Osteoblast (primary cell): ENCODE data around the gene PRLR. TPM values are rescaled to one million over a fixed set of nuclear protein-coding genes. Genes with fewer than 3 reads are reported as not detected.

ENCODE experiments used
- DNase-seq: peaks from one replicate; pipeline ENCODE4 v3.0.0; 2011; ENCODE audit warnings: low spot score, mixed read lengths; ENCODE audit not compliant: insufficient read length; ENCODE audit errors: missing footprints
- H2AFZ ChIP-seq: 2 replicates; pipeline ENCODE4 v1.6.0; 2011; ENCODE audit warnings: mild to moderate bottlenecking, low read length
- H3K27ac ChIP-seq: 2 replicates; pipeline ENCODE4 v1.5.1; 2011; ENCODE audit warnings: mild to moderate bottlenecking, low read depth, low read length, moderate library complexity
- H3K27me3 ChIP-seq: 2 replicates; pipeline ENCODE4 v1.6.0; 2012; ENCODE audit warnings: mild to moderate bottlenecking, control low read depth, inconsistent platforms, low read length, moderate library complexity; ENCODE audit not compliant: insufficient read depth
- H3K36me3 ChIP-seq: 2 replicates; pipeline ENCODE4 v1.5.1; 2011; ENCODE audit warnings: mild to moderate bottlenecking, low read length, control low read depth, moderate library complexity; ENCODE audit not compliant: insufficient read depth
- H3K4me1 ChIP-seq: 2 replicates; pipeline ENCODE4 v1.5.1; 2011; ENCODE audit warnings: mild to moderate bottlenecking, low read length, control low read depth, moderate library complexity; ENCODE audit not compliant: insufficient read depth
- H3K4me2 ChIP-seq: 2 replicates; pipeline ENCODE4 v1.6.0; 2011; ENCODE audit warnings: mild to moderate bottlenecking, low read length; ENCODE audit not compliant: insufficient read depth
- H3K4me3 ChIP-seq: fragments of 200-600 bp; sonication (generic); 3 replicates; pipeline ENCODE4 v1.5.1; 2012; ENCODE audit warnings: mild to moderate bottlenecking, low read length, inconsistent platforms; ENCODE audit not compliant: insufficient read depth
- H3K79me2 ChIP-seq: 2 replicates; pipeline ENCODE4 v1.6.0; 2012; ENCODE audit warnings: mild to moderate bottlenecking, low read length, control low read depth, inconsistent platforms; ENCODE audit not compliant: insufficient read depth
- H3K9me3 ChIP-seq: 2 replicates; pipeline ENCODE4 v1.5.1; 2011; ENCODE audit warnings: low read depth, low read length, control low read depth
- H4K20me1 ChIP-seq: 2 replicates; pipeline ENCODE4 v1.6.0; 2012; ENCODE audit warnings: mild to moderate bottlenecking, low read length, control low read depth; ENCODE audit not compliant: insufficient read depth
- CTCF ChIP-seq: IDR thresholded peaks from 2 replicates; pipeline ENCODE4 v1.5.1; 2011; ENCODE audit warnings: mild to moderate bottlenecking, low read depth, low read length, moderate library complexity; ENCODE audit errors: extremely low read depth
- total RNA-seq: library from RNA; depleted of rRNA; stranded (reverse); fragments of >200 nt; gene quantifications from 2 replicates; pipeline ENCODE4 v1.2.3, GENCODE V29; 2012

PRLR gene
- total RNA-seq, 1 donor, result under 0.01 TPM

GRCh38 chr5:35124932-35125331, 105.4 kb downstream of the PRLR start:
- Histone ChIP-seq H3K79me2 (no peaks in the 10 kb centered on the region), H3K27ac (no peak overlapping the region), H3K9me3 (no peaks in the 10 kb centered on the region), H2AFZ (no peak overlapping the region), H3K36me3 (no peaks in the 10 kb centered on the region), H3K4me2 (no peak overlapping the region), H3K4me1 (peaks cover 16% of the 10 kb centered on the region), H3K4me3 (no peak overlapping the region), H4K20me1 (no peaks in the 10 kb centered on the region), H3K27me3 (no peaks in the 10 kb centered on the region)
- no peak for TF ChIP-seq CTCF
- no peak for DNase-seq

- Histone ChIP-seq H3K27ac (no peak overlapping the region), H3K4me3 (no peak overlapping the region), H3K27me3 (no peaks in the 10 kb centered on the region), H3K4me2 (no peak overlapping the region), H3K36me3 (no peaks in the 10 kb centered on the region), H4K20me1 (no peaks in the 10 kb centered on the region), H3K79me2 (no peaks in the 10 kb centered on the region), H3K9me3 (no peaks in the 10 kb centered on the region), H2AFZ (no peak overlapping the region), H3K4me1 (peaks cover 17% of the 10 kb centered on the region)
- no peak for DNase-seq
- no peak for TF ChIP-seq CTCF
Measured at GRCh38 chr5:35122819-35123218, 107.5 kb downstream of the PRLR start.

GRCh38 chr5:35120715-35121114, 109.6 kb downstream of the PRLR start:
- Histone ChIP-seq H3K9me3 (no peaks in the 10 kb centered on the region), H4K20me1 (no peaks in the 10 kb centered on the region), H3K4me2 (no peak overlapping the region), H3K4me1 (peaks cover 19% of the 10 kb centered on the region), H3K36me3 (no peaks in the 10 kb centered on the region), H2AFZ (no peak overlapping the region), H3K27me3 (no peaks in the 10 kb centered on the region), H3K4me3 (no peak overlapping the region), H3K27ac (no peak overlapping the region), H3K79me2 (no peaks in the 10 kb centered on the region)
- no peak for DNase-seq
- no peak for TF ChIP-seq CTCF

GRCh38 chr5:35117967-35118366, 112.3 kb downstream of the PRLR start:
- no peak for TF ChIP-seq CTCF
- no peaks in the 10 kb centered on the region for H3K9me3 ChIP-seq
- H3K4me2 ChIP-seq, result peak overlapping the region; percentile 29
- peaks cover 19% of the 10 kb centered on the region for H3K4me1 ChIP-seq
- H3K36me3 ChIP-seq, result no peaks in the 10 kb centered on the region
- DNase-seq, result peak; percentile 82
- H3K27ac ChIP-seq, result peak overlapping the region; percentile 68
- no peak overlapping the region for H3K4me3 ChIP-seq
- no peaks in the 10 kb centered on the region for H3K79me2 ChIP-seq
- H3K27me3 ChIP-seq, result no peaks in the 10 kb centered on the region
- no peaks in the 10 kb centered on the region for H4K20me1 ChIP-seq
- H2AFZ ChIP-seq, result peak overlapping the region; percentile 85
